Anterior cingulate cortex (tissue), 58 donors: Measurements from ENCODE around the gene MYO9B.

Experiments
- DNase-seq, 58 donors: peaks; one replicate each; lab custom pipeline; 2025; lab: John Stamatoyannopoulos, UW

Gene MYO9B

DNA sequence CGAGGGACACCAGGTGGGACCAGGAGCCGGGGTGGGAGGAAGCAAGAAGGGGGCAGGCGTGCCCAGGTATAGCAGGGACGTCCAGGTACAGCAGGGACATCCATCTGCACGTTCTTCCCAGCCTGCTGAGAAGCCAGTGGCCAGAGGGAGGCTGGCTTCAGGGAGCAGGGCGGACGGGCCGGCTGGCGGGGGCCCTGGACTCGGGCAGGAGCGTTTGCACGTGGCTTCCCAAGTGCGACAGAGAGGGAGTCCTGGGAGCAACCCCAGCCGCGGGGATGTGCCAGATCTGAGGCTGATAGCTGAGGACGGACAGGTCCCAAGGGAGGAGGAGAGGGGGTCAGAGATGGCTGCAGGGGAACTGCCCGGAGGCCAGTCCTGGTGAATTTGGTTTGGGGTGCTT is 36.7 kb downstream of the MYO9B start:
- DNase-seq = no peak

DNA sequence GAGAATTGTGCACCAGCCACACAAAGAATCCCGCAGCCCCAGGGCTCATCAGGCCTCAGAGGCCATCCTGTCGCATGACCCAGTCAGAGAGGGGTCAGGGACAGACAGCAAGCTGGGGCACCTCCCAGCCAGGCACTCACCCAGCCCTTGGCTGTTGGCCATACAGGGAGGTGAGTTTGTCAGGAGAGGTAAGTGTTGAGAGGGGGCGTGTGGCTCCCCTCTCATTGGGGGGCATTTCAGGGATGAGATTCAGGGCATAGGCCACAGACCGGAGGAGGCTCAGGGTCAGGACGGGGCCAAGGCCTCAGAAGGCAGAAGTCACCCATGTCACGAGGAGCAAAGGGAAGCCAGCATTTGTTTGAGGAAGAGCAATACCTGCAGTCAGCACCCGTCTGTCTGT is 37.1 kb downstream of the MYO9B start:
- DNase-seq = peak in 1 of 58 donors; percentile 11

DNA sequence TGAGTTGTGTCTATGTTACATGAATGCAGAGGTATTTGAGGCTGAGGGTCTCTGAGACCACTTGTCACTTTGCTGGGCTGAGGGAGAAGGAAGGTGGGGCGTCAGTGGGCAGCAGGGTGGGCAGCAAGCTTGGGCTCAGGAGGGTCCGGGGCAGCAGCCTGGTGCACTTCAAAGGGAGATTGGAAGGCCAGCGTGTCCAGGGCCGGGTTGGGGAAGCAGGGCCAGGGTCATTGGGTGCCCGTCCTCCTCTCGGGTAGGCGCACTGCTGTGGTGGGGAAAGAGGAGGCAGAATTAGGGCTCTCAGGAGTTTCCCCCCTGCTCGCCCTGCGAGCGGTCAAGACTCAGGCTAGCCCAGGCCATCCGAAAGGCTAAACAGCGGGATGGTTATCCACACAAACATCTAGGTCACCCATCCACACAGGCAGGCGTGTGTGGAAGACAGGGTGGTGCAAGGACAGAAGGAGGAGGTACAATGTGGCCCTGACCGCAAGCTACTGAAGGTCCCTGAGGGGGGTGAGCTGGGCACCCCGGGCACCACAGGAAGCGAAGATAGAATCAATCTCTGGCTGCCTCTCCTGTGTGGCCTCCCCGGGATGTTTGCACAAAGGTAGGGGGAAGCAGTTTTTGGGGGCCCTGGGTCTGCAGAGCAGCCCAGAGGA is 37.7 kb downstream of the MYO9B start:
- no peak for DNase-seq

DNA sequence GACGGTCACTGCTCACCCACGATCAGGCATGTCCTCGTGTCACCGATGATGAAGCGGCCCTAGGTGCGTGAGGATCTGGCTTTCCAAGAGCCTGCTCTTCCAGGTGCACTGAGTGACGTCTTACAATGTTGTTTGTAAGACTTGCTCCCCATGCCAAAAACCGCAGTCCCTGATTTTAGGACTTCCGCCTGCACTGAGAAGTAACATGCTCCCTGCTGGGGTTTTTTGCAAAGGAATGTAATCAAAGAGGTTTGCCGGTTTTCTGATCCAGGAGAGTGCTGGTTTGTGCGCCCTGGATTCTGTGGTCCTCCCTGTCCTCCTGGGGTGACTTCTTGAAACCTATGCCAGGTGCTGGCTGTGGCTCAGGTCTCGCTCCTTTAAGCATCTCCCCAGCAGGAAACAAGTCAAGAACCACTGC is 38.8 kb downstream of the MYO9B start:
- peak in 1 of 58 donors; percentile 2 for DNase-seq

DNA sequence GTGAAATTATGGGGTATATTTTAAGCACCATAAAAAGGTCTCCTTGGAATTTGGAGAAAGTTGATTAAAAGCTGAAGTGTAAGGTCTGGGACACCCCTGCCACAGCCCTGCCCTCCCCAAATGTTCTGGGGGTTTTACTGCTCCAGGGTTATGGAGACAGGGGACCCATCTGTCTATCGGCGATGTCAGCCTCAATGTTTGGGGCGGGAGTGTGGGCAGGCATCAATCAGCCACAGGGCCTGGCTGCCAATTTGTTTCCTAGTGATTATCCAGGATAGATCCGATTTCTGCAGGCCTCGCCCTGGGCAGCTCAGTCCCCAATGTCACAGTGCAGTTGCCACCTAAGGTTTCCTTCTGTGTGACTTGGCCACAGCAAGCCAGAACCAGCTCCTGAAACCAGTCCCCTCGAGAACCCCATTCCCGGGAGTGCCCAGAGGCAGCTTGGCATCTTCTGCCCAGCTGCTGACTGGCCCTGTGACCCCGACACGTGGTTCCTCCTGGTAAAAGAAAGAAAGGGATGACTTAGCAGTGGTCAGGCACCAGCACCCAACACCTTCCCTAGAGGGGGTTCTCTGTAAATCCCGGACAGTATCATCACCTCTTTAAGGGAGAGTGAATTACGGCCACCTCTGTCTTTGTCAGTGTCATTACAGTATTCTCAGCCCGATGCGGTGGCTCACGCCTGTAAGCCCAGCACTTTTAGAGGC is 41.6 kb downstream of the MYO9B start:
- peak in 19 of 58 donors; percentile 2 to 41 (median 18) for DNase-seq

DNA sequence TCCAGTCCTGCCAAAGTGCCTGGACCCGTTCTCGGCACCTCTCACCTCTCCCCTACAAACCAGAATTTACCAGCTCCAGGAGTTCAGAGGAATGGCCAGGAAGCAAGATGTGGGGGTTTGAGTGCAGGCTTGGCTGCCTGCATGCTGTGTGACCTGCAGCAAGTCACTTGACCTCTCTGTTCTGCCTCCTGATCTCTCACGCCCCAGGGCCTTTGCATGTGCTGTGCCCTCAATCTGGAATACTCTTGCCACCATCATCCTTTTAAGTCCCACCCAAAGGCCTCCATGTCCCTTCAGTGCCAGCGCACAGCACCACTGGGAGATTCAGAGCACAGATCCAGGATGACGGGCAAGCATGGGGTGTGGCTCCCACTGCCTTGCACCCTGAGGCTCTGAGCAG is 43.4 kb downstream of the MYO9B start:
- no peak for DNase-seq

DNA sequence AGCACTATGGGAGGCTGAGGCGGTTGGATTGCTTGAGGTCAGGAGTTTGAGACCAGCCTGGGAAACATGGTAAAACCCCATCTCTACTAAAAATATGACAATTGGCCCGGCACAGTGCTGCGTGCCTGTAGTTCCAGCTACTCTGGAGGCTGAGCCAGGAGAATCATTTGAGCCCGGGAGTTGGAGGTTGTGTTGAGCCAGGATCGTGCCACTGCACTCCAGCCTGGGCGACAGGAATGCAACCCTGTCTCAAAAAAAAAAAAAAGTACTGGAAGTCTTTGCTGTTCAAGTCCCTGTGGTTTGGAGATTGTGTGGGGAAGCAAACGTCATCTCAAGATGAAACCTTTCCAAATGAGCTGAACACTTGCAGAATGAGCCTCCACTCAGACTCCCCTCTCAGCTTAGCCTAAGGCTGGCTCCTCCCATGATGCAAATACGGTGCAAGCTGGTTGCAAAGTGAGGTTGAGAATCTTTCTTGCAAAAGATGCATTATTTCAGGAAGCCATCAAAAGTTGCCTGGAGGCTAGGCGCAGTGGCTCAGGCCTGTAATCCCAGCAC is 46.2 kb downstream of the MYO9B start:
- no peak for DNase-seq

DNA sequence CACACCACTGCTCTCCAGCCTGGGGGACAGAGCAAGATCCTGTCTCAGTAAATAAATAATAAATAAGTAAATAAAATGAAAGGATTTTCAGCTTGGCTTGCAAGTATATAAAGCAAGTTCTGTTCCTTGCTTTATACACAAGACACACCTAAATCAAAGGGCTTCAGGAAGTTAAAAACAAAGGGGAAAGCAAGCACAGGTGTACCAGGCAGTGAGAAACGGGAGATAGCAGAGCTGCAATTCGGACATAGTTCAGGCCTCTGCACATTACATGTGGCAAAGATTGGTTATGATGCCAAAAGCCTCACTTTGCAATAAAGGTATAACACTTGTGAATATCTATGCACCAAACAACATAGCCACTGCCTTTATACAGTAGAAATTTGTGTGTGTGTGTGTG is 47.5 kb downstream of the MYO9B start:
- no peak for DNase-seq

DNA sequence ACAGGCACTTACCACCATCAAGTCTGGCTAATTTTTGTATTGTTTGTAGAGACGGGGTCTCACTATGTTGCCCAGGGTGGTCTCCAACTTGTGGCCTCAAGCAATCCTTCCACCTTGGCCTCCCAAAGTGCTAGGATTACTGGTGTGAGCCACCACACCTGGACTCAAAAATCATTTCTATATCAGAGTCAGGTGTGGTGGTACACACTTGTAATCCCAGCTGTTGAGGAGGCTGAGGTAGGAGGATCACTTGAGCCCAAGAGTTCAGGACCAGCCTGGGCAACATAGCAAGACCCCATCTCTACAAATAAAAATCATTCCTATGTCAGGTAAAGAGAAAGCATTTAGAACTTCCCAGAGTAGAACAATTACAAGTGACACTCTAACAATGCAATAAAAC is 48.4 kb downstream of the MYO9B start:
- DNase-seq = no peak

DNA sequence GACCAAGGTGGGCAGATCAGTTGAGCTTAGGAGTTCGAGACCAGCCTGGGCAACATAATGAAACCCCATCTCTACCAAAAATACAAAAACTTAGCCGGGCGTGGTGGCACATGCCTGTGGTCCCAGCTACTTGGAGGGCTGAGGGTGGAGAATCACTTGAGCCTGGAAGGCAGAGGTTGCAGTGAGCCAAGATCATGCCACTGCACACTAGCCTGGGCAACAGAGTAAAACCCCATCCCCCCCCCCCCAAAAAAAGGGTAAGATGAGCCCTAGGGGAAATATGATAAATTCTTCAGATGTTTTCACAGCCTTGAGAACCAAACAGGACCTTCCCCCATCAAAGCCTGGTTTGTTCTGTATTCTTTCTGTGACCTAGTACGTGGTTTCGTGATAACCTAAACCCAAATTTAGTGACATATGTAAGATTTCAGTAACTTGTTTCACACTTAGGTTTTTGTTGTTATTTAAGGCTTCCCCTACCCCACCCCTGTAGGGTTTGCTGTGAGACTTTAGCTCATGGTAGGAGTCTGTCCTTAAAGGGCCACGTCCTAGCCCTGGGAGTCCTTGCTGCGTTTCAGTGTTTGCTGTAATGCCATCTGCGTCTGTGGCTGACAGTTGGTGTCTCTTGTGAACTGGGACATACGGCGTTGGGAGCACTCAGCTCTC is 49.6 kb downstream of the MYO9B start:
- DNase-seq = peak in 2 of 58 donors; percentile 7 to 47

DNA sequence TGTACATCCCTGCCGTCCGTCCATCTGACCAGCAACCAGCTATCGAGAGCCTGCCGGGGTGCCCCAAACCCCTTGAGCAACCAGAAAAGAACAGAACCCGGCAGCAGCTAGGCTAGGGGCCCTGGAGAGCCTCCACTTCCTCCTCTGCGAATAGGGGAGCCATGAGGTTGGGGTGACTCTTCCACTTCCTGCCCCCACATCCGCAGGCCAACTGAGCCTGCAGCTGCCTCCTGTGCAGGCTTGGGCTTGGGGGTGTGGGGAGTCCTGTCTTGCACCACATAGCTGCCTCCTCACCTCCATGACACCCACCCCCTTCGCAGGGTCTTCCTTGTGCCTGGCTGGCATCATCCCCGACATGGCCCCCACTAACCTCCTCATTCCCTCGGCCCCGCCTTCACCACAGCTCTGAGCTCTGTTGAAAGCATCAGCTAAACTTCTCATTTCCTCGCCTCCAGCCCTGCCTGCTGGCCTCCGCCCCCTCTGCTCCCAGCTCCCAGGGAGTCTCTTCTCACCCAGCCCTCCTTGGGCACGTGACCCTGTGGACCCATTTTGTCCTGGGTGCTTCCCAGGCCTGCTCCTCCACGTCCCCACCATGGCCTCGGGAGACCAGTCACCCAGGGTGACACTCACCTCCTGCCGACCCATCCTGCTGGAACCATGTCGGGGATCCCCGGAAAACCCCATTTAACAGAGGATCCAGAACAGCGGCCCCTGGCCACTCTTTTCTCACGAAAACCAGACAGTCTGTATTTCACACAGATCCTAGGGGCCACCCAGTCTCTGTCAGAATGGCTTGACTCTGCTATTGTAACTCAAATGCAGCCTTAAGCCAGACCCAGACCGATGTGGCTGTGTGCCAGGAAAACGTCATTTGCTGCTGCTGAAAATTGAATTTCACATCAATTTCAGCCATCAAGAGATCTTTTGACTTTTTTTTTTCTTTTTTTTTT is 50.4 kb downstream of the MYO9B start:
- DNase-seq = peak in 39 of 58 donors; percentile 15 to 65 (median 39)

DNA sequence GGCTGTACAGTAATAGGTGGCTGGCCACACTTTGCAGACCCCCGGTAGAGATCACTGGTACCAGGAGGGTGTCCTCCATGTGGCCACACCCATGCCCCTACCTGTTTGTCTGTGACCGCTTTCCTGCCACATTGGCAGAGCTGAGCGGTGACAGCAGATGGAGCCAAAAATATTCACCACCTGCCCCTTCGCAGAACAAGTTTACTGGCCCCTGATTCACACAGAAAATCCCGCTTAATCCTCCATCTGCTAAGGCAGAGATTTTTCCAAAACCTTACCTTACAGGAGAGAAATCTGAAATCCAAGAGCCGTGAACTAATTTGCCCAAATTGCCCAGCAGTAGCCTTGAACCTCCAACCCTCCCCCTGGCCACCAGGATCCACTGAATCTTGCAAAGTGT is 52.1 kb downstream of the MYO9B start:
- DNase-seq = no peak

DNA sequence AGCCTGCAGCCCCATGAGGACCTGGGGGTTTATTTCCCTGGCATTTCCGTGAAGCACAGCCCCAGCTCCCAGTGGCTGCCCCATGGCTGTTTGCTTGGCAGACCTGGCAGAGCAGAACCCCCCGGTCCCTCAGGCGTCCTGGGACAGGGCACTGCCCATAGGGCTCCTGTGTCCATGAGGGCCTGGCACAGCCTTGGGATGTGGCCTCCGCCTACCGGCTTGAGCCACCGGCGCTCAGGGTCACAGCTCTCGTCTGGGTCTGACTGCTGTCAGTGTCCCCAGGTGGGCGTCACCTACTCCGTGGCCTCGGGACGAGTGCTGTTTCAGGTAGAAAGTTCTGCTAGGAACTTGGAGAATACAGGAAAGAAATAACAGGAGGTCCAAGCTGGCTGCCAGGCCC is 52.8 kb downstream of the MYO9B start:
- DNase-seq = no peak

DNA sequence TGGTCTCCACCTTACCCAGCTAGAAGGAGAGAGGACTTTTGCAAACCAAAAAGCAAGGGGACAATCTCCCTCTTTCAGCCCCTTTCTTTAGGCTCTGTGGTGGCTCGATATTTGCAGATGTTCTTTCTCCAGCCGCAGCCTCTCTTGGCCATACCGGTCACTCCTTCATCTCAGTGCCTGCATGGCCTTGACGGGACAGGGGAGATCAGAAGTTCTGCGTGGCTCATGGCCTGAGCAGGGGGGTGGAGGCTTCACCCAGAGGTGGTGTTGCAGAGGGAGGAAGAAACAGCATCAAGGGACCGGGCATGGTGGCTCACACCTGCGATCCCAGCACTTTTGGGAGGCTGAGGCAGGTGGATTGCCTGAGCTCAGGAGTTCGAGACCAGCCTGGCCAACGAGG is 53.2 kb downstream of the MYO9B start:
- DNase-seq = no peak

DNA sequence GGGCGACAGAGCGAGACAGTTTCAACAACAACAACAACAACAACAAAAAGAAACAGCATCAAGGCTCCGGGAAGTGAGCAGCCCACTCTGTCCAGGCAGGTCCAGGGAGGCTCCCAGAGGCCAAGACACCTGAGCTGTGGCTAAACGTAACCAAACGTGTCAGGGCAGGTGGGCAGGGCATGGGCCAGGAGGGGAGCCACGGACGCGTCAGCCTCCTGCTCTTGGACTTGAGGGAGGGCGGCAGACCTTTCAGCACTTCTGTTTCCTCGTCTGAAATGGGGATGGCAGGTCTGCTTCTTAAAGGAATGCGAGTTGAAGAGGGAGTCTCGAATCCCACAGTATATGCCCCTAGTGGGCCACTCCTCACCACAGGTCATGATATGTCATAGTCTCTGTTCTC is 53.8 kb downstream of the MYO9B start:
- DNase-seq = no peak

DNA sequence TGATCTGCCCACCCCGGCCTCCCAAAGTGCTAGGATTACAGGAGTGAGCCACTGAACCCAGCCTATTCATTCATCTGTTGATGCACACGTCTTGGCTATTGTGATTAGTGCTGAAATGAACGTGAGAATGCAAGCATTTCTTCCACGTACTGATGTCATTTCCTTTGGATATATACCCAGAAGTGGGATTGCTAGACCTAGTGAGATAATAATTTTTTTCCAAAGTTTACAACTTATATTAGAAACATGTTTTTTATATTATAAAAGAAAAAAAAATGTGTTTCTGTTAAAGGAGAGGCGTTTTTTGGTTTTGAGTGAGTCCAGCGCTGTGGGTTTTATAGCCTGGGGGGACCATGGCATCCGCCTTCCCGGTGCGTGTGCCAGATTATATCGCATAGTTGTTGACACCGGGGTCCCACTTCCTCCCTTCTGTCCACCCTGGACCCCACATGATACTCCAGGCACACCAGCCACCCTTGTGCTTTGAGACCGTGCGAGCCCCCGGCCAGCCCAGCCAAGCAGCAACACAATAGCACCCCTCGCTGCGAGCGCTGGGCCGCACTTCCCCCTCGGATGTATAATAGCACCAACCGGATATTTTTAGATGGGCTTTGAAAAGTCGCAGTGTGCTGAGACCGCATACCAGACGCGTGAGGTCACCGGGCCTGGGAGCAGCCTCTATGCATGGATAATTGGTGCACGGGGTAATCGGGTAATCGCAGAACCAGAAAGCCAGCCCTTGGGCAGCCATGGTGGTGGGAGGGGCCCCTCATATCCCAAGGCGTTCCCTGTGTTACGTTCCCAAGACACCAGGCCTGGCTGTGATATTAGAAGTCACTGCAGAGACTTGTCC is 59.6 kb downstream of the MYO9B start:
- DNase-seq = peak in 56 of 58 donors; percentile 11 to 77 (median 44)

DNA sequence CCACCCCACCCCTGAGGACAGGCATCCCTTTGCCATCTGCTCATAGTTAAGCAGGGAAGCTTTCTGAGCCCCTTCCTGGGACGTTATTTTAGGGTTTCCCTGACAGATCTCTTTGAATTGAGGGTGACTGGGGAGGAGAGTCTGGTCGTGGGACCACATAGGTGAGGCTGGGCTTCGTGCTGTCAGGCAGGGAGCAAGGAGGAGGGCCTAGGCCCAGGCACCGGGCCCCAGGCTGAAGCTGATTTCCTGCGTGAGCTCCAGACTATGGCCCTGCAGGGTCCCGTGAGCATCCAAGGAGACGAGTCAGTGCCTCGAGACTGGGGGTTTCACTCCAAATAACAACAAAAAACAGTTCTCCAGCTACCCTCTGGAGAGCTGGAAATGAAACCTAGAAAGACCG is 60.4 kb downstream of the MYO9B start:
- DNase-seq = no peak

DNA sequence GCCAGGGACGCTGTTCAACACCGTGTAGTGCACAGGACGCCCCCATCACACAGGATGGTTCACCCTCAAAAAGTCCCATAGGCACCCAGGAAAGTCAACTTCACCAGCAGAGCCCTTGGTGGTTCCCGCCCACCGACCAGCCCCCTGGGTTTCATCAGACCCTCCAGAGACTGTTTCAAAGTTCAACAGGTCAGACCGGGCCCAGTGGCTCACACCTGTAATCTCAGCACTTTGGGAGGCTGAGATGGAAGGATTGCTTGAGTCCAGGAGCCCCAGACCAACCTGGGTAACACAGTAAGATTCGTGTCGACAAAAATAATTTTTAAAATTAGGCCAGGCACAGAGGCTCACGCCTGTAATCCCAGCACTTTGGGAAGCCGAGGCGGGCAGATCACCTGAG is 61.0 kb downstream of the MYO9B start:
- DNase-seq = no peak

DNA sequence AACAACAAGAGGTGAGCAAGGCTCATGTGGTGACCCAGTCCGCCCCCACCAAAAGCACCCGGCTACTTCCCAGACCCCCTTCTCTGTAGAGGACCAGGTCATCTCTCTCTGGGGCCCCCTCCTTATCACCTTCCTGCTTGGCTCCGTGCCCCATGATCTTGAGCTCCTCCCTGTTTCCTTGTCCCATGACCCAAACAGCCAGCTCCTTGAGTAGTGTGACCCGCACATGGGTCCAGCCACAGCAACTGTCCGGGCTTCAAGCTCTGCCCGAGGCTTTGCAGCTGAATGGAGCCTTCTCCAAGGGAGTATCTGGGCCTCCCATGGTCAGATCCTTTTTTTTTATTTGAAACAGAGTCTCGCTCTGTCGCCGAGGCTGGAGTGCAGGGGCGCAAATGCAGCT is 61.8 kb downstream of the MYO9B start:
- DNase-seq = no peak
